Thyroid gland (tissue), 4 donors: ENCODE data around the gene WRAP73.

Experiments
- CTCF ChIP-seq, 6 experiments: fragments of 200-600 bp in 3 of 6; fragments of 450-650 bp in 3 of 6; sonication (generic) in 3 of 6; IDR thresholded peaks; one replicate each; pipeline ENCODE4 v1.5.1; 2016 to 2019; ENCODE audit warnings: antibody characterized with exemption in 6 of 6, mild to moderate bottlenecking in 2 of 6, inconsistent platforms in 1 of 6, moderate library complexity in 1 of 6
- POLR2A ChIP-seq, 2 donors: fragments of 450-650 bp; IDR thresholded peaks; one replicate each; pipeline ENCODE4 v1.6.1; 2017; ENCODE audit warnings: antibody characterized with exemption in 2 of 2, mild to moderate bottlenecking in 2 of 2, moderate library complexity in 1 of 2

DNA sequence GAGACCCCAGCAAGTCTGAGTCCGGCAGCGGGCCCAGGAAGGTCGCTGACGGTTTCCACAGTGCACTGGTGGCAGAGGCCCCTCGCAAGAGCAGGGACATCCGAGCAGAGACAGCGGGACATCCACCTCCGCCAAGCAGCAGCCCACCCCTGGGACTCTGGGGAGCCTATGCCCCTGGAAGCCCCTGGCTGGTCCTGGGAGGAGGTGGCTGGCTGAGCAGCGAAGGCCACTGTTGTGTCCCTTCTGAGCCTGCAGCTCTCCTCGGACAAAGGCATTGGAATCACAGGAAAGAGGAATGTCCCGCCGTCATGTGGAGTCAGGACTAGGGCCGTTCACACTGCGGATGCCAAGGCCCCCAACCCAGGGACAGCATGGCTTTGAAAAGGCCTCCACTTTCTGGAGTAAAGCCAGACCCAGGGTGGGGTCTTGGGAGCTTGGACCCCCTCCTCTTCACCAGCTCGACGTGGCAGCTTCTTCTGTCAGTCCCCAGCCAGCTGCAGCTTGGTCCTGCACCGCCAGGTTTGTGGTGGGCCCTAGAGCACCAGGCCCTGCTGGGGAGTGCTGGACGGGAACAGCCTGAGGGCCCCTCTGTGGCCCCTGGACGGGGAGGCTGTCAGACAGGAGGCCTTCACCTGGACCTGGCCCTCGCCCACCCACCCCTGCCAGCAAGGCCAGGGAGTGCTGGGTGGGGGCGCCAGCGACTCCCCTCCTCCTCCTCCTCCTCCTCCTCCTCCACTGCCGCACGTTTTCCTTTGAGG lies 40.0 kb downstream of the WRAP73 start:
- TF ChIP-seq CTCF (IDR thresholded peaks at IDR 0.05) (no peak), POLR2A (IDR thresholded peaks at IDR 0.05) (no peak)
